CD4-positive, alpha-beta T cell treated with Interleukin-15 for 1 hour (primary cell): ENCODE results near the gene TMCO4.
"Not testable (repeated sequence)": the region's sequence is repeated elsewhere in the genome, so short reads cannot be mapped to it uniquely, and the experiment has no call there.

Source experiments
- DNase-seq: peaks from one replicate; pipeline ENCODE4 v3.0.0-alpha.2; 2020

TMCO4 gene

GRCh38 chr1:19651141-19651737, 148.5 kb downstream of the TMCO4 start:
- peak; percentile 36 for DNase-seq

- no peak for DNase-seq
Observed at GRCh38 chr1:19650416-19651140, 149.1 kb downstream of the TMCO4 start.

- DNase-seq: no peak
Observed at GRCh38 chr1:19648689-19649088, 151.0 kb downstream of the TMCO4 start.

- no peak for DNase-seq
Observed at GRCh38 chr1:19648239-19648638, 151.5 kb downstream of the TMCO4 start.

- DNase-seq: no peak
Observed at GRCh38 chr1:19647643-19648042, 152.1 kb downstream of the TMCO4 start.

- DNase-seq: no peak
Observed at GRCh38 chr1:19646377-19647319, 153.1 kb downstream of the TMCO4 start.

- no peak for DNase-seq
Observed at GRCh38 chr1:19645411-19646251, 154.1 kb downstream of the TMCO4 start.

- peak; percentile 41 for DNase-seq
Observed at GRCh38 chr1:19644681-19645410, 154.9 kb downstream of the TMCO4 start.

GRCh38 chr1:19644395-19644680, 155.4 kb downstream of the TMCO4 start:
- DNase-seq: no peak

- DNase-seq: peak; percentile 70
Observed at GRCh38 chr1:19643602-19644394, 155.9 kb downstream of the TMCO4 start, which contains the start of gene NBL1. Gene NBL1 (plus strand): TSS chr1:19644311. CDS start chr1:19655031, 10,720 bp downstream.

- DNase-seq: no peak
Observed at GRCh38 chr1:19643121-19643520, 156.6 kb downstream of the TMCO4 start.

- DNase-seq: no peak
Observed at GRCh38 chr1:19640363-19641316, 159.1 kb downstream of the TMCO4 start.

- no peak for DNase-seq
Observed at GRCh38 chr1:19639999-19640362, 159.7 kb downstream of the TMCO4 start.

GRCh38 chr1:19639228-19639627, 160.5 kb downstream of the TMCO4 start:
- DNase-seq: not testable (repeated sequence)

GRCh38 chr1:19637606-19638005, 162.1 kb downstream of the TMCO4 start:
- no peak for DNase-seq

GRCh38 chr1:19636749-19637148, 163.0 kb downstream of the TMCO4 start:
- not testable (repeated sequence) for DNase-seq

- no peak for DNase-seq
Observed at GRCh38 chr1:19636065-19636464, 163.7 kb downstream of the TMCO4 start.

GRCh38 chr1:19635646-19636045, 164.1 kb downstream of the TMCO4 start:
- no peak for DNase-seq

- DNase-seq: not testable (repeated sequence)
Observed at GRCh38 chr1:19635064-19635463, 164.7 kb downstream of the TMCO4 start.

GRCh38 chr1:19633106-19633505, 166.6 kb downstream of the TMCO4 start:
- no peak for DNase-seq
